Right atrium auricular region (tissue), 2 donors: ENCODE data around the gene TNPO3. TPM values are rescaled to one million over a fixed set of nuclear protein-coding genes. Genes with fewer than 3 reads are reported as not detected.

ENCODE experiments used
- DNase-seq: peaks from one replicate; pipeline ENCODE4 v3.0.0-alpha.2; 2019; ENCODE audit warnings: low spot score
- H3K27ac ChIP-seq, 2 donors: fragments of 200-600 bp; sonication (generic); 1 replicate in 1 of 2; 2 replicates in 1 of 2; pipeline ENCODE4 v1.5.1; 2016 to 2019
- H3K27me3 ChIP-seq, 2 donors: fragments of 200-600 bp; sonication (generic); one replicate each; pipeline versions ENCODE4 v1.5.1 to v1.6.0; 2017 to 2019
- H3K36me3 ChIP-seq: fragments of 200-600 bp; sonication (generic); one replicate; pipeline ENCODE4 v1.5.1; 2016
- H3K4me1 ChIP-seq, 2 donors: fragments of 200-600 bp; sonication (generic); one replicate each; pipeline versions ENCODE4 v1.5.1 to v1.6.0; 2017 to 2019
- H3K4me3 ChIP-seq, 2 donors: fragments of 200-600 bp; sonication (generic); 1 replicate in 1 of 2; 2 replicates in 1 of 2; pipeline ENCODE4 v1.5.1; 2017 to 2019; ENCODE audit warnings: mild to moderate bottlenecking in 1 of 2, moderate library complexity in 1 of 2
- H3K9me3 ChIP-seq, 2 donors: fragments of 200-600 bp; sonication (generic); one replicate each; pipeline ENCODE4 v1.5.1; 2019
- total RNA-seq, 2 donors: library from RNA; depleted of rRNA; stranded (reverse); fragments of >200 nt; gene quantifications; one replicate each; pipeline ENCODE4 v1.1.0, GENCODE V29; 2016
- TF ChIP-seq, protein P1 (sequence below), 2 donors: fragments of 200-600 bp; sonication (generic); IDR thresholded peaks; one replicate each; pipeline ENCODE4 v1.5.1; 2019; ENCODE audit warnings: antibody characterized with exemption in 2 of 2

Gene TNPO3
- total RNA-seq, 2 donors from 2014 or later = 23.5 to 23.6 TPM

DNA sequence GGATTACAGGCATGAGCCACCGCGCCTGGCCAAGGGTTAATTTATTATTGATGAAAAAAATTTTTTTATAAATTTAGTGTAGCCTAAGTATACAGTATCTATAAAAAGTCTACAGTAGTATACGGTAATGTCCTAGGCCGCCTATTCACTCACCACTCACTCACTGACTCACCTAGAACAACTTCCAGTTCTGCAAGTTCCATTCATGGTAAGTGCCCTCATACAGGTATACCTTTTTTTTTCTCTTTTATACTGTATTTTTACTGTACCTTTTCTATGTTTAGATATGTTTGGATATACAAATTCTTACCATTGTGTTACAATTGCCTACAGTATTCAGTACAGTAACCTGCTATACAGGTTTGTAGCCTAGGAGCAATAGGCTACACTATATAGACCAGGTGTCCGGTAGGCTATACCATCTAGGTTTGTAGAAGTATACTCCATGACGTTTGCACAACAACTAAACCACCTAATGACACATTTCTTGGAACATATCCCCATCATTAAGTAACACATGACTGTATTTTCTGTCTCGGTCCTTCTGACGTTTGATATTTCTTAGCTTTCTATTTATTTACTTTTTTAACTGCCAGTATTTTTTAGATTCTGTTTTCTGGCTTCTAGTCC lies 93.8 kb downstream of the TNPO3 start:
- Histone ChIP-seq H3K27ac (no peak overlapping the region), H3K27me3 (no peaks in the 10 kb centered on the region), H3K36me3 (peaks cover 57% of the 10 kb centered on the region), H3K9me3 (no peaks in the 10 kb centered on the region), H3K4me3 (no peak overlapping the region), H3K4me1 (no peaks in the 10 kb centered on the region)
- TF ChIP-seq, protein P1, sequence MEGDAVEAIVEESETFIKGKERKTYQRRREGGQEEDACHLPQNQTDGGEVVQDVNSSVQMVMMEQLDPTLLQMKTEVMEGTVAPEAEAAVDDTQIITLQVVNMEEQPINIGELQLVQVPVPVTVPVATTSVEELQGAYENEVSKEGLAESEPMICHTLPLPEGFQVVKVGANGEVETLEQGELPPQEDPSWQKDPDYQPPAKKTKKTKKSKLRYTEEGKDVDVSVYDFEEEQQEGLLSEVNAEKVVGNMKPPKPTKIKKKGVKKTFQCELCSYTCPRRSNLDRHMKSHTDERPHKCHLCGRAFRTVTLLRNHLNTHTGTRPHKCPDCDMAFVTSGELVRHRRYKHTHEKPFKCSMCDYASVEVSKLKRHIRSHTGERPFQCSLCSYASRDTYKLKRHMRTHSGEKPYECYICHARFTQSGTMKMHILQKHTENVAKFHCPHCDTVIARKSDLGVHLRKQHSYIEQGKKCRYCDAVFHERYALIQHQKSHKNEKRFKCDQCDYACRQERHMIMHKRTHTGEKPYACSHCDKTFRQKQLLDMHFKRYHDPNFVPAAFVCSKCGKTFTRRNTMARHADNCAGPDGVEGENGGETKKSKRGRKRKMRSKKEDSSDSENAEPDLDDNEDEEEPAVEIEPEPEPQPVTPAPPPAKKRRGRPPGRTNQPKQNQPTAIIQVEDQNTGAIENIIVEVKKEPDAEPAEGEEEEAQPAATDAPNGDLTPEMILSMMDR (IDR thresholded peaks at IDR 0.05) = no peak
- no peak for DNase-seq

DNA sequence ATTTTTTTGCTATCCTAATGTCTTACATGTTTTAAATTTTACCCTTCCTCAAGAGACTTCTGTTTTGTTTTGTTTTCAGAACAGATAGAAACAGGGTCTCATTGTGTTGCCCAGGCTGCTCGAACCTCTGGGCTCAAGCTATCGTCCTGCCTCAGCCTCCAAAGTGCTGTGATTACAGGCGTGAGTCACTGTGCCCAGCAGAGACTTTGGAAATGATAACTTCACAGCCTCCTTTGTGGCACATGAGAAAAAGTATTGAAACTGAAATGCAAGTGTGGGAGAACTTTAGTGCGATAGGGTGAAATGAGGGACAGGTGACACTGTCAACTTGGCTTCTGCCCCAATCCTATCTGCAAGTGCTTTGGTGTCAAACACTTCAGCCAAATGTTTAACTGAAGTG lies 95.6 kb downstream of the TNPO3 start:
- no peak for DNase-seq
- Histone ChIP-seq H3K27ac (no peak overlapping the region), H3K9me3 (no peaks in the 10 kb centered on the region), H3K27me3 (no peaks in the 10 kb centered on the region), H3K36me3 (peaks cover 64% of the 10 kb centered on the region), H3K4me1 (no peaks in the 10 kb centered on the region), H3K4me3 (no peak overlapping the region)
- TF ChIP-seq, protein P1 (IDR thresholded peaks at IDR 0.05) = no peak

DNA sequence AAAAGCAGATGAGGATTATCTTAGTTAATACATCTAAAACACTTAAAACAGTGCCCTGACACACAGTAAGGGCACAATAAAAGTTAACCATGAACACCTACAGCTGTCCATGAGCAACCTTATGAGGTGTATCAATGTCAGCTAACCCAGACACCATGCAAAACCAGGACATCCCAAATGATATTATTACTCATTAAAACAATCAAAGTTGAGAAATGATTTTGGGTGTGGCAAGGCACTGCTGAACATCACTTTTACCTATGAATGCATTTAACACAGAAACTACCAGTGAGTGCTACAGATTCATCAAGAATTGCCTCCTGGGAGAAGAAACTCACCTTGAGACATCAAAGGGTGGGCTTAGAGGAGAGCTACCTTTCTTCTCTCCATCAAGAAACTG lies 98.9 kb downstream of the TNPO3 start:
- H3K9me3 ChIP-seq = no peaks in the 10 kb centered on the region
- TF ChIP-seq, protein P1 (IDR thresholded peaks at IDR 0.05) = no peak
- no peaks in the 10 kb centered on the region for H3K4me1 ChIP-seq
- no peaks in the 10 kb centered on the region for H3K27me3 ChIP-seq
- H3K27ac ChIP-seq = no peak overlapping the region
- no peak for DNase-seq
- H3K36me3 ChIP-seq = peaks cover 73% of the 10 kb centered on the region
- no peak overlapping the region for H3K4me3 ChIP-seq

DNA sequence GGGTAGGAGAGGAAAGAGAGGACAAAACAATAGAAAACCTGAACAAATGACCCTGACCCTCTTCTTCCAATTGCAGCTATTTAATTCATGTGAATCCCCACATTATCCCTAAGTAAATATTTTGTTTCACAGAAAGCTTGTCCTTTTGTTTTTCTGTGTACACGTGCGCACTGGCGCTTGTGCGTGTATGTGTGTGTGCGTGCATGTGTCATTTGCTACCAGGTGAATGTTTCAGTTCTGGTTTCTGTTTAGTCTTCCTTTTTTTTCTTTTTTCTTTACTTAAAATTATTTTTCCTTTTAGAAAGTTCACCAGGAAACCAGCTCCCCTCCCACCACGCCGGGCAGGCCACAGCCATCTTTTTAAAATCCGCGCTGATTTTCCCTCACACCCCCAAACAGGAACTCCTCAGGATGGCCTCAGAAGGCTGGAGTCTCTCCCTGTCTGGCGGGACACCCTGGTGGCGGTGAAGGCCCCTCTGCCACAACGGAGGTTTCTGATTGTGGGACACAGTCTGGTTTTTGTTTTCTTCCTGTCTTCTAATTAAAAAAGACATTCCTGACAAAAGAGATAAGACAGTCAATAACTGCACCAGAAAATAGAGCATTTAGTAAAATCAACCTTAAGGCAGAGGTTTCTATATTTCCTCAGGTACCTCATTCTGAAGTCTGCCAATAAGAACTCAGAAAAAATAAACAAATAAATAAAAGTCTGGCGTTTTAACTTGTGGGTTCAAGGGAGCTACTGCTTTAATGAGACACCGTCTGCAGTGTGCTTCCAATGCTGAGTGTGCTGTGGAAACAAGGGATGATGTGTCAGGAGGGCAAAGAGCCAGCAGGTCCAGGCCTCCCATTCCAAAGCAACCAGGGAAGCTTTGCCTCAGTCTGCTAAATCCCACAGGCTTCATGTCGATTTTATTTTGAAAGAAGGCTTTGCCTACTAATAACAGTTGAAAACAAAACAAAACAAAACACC lies 99.8 kb downstream of the TNPO3 start:
- no peak overlapping the region for H3K4me3 ChIP-seq
- no peaks in the 10 kb centered on the region for H3K4me1 ChIP-seq
- TF ChIP-seq, protein P1 (IDR thresholded peaks at IDR 0.05) = no peak
- H3K36me3 ChIP-seq = peaks cover 73% of the 10 kb centered on the region
- no peak overlapping the region for H3K27ac ChIP-seq
- DNase-seq = no peak
- H3K27me3 ChIP-seq = no peaks in the 10 kb centered on the region
- H3K9me3 ChIP-seq = no peaks in the 10 kb centered on the region

DNA sequence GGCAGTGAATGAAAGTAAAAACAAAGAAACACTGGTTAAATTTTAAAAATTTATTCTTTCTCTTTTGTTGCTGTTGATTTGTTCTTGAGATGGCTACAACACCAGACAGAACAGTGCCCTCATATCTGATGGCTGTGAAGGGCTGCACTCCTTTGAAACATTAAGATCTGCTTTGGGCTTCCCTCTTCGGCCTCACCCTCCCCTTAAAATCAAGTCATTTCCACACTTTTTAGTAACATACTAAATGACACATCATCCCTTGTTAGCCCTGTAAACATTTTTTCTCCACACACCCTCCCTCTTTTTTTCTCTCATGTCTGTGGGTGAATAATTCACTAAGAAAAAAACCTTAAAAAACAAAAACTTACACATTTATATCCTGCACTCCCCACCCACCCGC lies 100.8 kb downstream of the TNPO3 start:
- no peak for DNase-seq
- Histone ChIP-seq H3K27me3 (no peaks in the 10 kb centered on the region), H3K4me1 (no peaks in the 10 kb centered on the region), H3K4me3 (no peak overlapping the region), H3K36me3 (peaks cover 63% of the 10 kb centered on the region), H3K9me3 (no peaks in the 10 kb centered on the region), H3K27ac (no peak overlapping the region)
- TF ChIP-seq, protein P1 (IDR thresholded peaks at IDR 0.05) = no peak
